Activated CD4-positive, CD25-positive, alpha-beta regulatory T cell treated with anti-CD3 and anti-CD28 coated beads, Interleukin-2, amount 50 U/mL, for 24 hours (primary cell): ENCODE data around the gene THSD1.
"Not testable (repeated sequence)": the region's sequence is repeated elsewhere in the genome, so short reads cannot be mapped to it uniquely, and the experiment has no call there.

Experiments
- ATAC-seq, 2 donors: fragments of 150-1000 bp; cut with Tn5 transposase; one replicate each; pipeline ENCODE4 v1.10.0; 2021; ENCODE audit warnings: mild to moderate bottlenecking in 1 of 2, moderate library complexity in 1 of 2

Gene THSD1

DNA sequence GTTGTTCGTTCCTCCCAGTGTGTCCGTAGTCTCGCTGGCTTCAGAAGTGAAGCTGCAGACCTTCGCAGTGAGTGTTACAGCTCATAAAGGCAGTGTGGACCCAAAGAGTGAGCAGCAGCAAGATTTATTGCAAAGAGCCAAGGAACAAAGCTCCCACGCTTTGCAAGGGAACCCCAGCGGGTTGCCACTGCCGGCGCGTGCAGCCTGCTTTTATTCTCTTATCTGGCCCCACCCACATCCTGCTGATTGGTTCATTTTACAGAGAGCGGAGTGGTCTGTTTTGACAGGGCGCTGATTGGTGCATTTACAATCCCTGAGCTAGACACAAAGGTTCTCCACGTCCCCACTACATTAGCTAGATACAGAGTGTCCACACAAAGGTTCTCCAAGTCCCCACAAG lies 1.5 kb upstream of the THSD1 start:
- ATAC-seq: not testable (repeated sequence)

DNA sequence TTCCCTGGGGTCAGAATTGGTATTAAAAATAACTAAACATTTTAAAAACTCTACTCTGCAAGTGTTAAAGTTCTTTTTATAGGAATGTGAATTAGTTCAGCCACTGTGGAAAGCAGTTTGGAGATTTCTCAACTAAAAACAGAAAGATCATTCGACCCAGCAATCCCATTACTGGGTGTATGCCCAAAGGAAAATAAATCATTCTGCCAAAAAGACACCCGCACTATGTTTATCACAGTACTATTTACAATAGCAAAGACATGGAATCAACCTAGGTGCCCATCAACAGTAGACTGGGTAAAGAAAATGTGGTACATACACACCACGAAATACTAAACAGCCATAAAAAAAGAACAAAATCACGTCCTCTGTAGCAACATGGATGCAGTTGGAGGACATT lies 657 bp upstream of the THSD1 start:
- no peak for ATAC-seq

DNA sequence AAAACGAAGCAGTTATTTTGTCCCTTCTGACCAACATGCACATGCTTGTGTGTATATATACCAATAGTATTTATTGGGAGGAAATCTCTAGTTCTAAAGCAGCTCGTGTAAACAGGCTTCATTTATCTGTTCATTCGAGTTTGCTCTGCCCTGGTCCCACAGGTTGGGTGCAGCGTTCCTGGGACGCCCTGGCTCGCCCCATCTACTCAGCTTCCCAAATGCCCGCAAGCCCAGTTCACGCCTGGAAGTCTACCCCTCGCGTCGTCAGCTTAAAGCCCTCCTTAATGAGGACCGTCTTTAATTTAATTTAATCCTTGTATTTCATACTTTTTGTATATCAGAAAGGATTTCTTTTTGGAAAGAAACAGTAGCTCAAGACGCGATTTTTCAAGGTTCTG lies 604 bp downstream of the THSD1 start:
- no peak for ATAC-seq

DNA sequence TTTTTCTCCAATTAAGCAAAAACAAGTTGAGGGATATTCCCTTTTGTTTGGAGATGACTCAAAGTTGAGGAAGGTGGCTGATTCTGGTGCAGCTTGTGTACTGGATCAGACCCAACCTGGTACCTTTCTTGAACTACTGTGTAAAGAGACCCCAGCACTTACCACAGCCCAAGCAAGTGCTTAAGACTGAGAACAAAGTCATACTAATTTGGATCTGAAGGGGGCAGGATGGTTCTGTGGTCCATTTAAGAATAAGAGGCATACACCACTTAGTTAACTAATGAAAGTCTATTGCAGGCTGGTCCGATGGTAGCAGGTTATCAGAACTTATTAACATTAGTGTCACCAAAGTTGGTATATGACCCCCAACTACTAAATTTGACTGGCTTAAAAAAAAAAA lies 6.3 kb downstream of the THSD1 start:
- ATAC-seq: no peak

DNA sequence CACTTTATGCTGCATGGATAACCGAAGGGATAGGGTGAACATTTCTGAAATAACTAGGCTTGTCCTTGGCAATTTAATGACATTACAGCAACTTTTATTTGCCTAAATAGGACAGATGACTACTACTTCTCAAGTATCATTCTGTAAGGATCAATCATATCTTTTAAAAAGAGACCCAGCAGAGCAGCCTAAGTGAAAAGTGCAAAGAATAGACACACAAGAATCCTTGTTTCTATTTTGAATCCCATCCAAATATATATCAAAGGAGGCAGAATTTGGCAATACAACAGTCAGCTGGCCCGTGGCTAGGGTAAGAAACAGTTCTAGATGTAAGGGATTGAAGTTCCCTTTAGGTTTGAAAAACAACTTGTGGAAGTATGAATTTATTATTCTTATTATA lies 6.9 kb downstream of the THSD1 start:
- no peak for ATAC-seq

DNA sequence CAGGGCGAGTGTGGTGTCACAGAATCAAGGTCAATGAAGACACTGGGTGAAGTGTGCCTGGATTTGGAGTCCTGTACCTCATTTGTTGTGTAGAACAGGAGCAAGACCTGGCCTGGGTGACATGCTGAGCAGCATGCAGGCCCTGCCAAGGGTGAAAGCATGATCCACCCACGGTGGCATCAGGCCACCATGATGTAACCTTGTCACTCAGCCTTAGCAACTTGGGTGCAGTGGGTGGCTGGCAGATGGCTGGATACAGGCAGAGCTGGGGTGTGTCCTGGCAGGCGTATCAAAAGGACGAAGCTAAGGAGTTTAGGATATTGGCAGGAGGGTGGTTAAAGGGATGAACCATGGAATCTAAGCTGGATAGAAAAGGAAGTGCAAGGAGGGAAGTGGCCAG lies 10.3 kb downstream of the THSD1 start:
- ATAC-seq: no peak

DNA sequence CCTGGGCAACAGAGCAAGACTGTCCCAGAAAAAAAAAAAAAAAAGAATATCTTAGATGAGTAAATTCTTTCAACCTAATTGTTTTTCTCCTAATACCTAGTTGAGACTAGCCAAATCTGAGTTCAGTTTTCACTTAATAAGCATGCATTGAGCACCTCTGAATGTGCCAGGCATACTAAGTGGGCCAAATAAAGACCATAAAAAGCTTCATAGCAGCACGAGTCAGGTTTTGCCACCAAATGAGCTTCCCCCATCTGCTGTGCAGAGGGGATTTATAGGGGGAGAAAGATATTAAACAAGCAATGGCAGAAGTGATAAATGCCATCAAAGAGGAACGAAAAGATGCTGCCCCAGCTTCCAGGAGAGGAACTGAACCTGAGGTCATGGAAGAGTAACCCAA lies 11.4 kb downstream of the THSD1 start:
- no peak for ATAC-seq

DNA sequence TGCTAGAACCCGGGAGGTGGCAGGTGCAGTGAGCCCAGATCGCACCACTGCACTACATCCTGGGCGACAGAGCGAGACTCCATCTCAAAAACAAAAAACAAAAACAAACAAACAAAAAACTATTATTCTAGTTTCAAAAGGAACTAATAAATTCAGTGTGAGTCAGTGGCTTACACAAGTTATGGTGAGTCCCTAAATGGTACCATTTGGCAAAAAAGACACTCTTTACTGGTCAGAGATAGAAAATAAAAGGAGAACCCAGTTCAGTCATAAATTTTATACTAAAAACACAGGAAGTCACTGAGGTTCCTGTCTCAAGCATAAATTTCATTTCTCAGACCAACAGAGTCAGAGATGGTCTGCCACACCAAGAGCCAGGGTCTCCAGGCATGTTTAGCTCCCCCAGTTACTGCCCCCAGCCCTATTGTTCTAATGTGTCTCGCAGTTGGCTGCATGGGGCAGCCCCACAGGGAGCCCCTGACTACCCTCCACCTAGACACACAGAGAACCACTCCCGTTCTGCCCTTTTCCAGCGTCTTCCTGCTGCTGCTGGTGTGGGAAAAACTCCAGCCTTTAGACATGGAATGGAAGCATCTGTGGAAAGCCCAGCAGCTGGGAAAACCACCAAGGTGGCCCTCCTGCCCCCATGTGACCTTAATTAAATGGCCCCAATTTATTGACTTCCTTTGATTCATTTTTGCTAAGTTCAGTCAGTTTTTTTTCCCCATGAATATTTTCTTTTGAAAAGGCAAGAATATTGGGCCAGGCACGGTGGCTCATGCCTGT lies 12.2 kb downstream of the THSD1 start:
- ATAC-seq: no peak

DNA sequence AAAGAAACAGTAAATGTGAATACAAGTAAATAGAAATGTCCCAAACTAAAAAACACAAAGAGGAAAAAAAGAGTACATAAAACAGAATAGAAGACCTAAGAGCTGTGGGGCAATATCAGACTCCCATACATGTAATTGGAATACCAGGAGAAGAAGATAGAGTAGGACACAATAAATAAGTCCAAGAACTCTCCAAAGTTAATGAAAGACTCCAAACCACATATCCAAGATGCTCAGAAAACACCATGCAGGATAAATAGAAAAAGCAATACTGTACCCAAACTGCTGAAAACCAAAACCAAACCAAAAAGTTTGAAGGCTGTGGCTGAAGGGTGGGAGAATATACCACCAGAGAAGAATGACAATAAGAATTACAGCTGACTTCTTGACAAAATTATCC lies 18.3 kb downstream of the THSD1 start:
- no peak for ATAC-seq

DNA sequence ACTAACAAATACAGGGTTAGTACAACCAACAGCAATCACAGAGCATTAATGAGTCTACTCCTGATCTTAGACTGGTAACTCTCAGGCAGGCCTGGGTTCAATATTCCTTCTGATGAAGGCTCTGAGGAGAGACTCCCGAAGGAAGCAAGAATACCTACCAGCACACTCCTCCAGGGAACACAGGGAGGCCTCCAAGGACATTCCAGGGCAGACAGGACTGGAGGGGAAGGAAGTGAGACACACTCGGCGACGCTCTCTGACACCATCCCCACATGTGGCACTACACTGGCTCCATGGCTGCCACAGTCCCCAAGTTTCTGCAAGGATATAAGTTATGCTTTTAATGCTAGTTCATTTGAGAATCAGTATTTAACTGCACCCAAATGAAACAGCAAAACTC lies 20.1 kb downstream of the THSD1 start:
- ATAC-seq: no peak

DNA sequence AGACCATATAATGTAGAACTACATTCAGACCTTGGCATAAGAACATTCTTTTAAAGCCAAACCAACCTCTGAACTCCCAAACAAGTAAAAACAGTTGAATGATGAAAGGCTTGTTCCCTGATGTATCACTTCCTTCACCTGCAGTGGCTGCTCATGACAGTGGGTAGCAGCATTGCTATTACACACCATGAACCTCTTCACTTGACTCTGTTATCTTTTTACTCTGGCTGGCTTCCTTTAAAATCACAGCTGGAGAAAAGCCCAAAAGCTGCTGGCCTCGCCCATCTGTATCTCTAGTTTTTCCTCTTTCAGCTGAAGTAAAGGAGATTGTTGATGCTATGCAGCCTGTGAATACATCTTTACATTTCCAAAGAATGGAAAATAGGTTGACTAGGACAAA lies 22.6 kb downstream of the THSD1 start:
- no peak for ATAC-seq

DNA sequence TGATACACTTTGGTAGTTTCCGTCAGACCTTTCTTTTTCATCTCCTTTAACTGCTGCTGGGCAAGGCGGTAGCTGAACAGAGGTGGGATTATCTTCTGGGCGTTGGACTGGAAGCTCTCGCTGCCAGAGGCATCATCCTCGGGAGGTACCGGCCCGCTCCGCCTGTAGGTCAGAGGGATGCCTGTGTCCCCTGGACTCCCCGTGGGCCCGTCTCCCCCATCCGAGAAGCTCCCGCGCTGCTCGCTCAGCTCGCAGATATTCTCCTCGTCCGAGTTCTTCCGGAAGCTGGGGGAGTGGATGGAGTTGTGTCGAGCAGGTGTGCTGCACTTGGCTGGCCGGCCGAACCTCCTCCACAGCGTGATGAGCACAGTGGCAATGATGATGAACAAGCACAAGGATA lies 27.7 kb downstream of the THSD1 start:
- no peak for ATAC-seq

DNA sequence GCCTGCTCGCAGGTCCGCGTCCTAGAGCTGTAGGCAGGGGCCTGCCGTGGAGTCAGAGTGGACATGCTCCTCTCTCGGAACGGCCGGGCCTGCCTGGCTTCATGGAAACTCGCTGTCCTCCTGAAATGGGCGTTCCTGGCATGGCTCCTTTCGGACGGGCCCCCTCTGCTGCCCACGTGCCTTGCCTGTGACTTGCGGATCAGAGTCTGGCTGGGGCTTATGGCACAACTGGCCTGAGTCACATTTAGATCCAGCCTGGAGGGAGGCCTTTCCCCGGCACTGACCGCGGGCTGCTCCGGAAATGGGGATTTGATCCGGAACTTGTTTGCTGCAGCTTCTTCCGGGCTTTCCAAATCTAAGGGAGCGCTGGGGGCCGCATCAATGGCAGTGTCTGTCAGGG lies 28.1 kb downstream of the THSD1 start:
- no peak for ATAC-seq

DNA sequence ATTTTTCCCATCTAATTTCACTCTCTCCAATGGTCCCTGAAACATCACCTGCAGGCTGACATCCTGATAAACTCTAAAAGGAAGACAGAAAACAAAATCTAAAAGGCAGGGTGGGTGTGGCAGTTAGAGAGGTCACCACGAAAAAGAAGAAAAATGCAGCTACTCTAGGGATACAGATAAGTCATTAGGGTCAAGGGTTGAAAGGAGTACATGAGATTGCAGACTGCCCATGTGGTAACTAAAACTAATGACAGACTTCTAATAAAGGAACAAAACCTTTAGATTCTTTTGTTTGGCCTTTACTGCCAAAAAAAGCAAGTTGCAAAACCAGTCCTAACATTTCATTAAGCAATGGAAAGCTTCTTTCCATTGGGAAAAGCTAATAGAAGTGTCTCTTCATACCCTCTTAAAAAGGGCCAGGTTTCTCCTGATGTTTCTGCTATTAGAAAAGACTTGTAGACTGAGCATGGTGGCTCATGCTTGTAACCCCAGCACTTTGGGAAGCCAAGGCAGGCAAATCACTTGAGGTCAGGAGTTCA lies 31.0 kb downstream of the THSD1 start:
- ATAC-seq: no peak

DNA sequence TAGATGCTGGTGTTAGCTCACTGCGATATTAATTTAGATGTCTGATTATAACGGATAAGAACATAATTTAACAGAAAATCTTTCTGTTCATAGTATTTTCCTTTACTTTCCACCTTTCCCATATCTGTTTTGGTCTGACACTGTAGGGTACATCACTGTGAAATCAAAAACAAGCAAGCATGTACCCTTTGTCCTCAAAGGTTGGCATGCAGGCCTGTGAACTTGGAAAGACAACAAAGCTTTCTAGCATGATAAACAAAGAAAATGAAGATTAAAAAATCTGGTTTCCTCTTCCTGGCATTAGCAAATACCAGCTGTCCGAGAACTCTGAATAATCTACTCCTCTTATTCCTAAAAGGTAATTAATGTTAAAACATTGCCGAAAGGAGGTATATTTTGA lies 31.6 kb downstream of the THSD1 start:
- no peak for ATAC-seq

DNA sequence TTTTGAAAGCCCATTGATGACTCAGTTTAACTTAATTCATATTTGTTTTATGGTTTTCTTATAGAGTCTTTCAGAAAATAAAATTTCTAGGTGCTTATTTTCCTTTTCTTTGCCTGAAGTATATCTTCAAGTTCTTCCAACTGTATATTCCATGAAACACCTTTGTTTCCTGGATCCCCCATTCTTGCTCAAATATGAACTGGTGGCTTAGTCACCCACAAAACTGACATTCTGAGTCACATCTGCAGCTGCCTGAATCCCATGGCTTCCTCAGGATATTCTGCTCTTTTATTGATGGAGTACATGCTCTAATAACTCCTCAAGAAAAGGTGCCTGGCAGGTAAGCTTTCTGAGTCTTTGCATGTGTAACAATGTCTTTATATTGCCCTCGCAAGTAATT lies 32.7 kb downstream of the THSD1 start:
- ATAC-seq: not testable (repeated sequence)

DNA sequence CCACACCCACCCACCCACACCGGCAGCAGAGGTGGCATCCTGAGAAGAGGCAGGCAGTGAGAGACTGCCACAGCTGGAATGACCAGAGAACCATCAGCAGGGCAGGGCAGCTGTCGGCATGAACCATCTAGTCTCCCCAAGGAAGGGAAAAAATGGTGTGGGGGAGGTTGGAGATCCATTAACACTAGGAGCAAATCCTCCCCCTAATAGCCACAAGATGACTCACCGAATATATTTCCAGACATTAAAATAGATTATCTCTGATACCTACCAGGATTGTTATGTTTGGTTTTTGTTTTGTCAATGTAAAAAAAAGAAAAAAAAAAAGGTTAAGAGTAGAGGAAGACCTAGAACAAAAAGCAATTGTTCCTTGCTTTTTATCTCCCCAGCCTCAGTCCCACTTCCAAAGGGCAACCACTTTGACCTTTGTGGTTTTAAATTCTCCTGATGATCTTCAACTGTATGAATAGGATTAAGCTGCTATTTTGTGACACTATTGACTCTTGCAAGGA lies 34.2 kb downstream of the THSD1 start:
- ATAC-seq: no peak

DNA sequence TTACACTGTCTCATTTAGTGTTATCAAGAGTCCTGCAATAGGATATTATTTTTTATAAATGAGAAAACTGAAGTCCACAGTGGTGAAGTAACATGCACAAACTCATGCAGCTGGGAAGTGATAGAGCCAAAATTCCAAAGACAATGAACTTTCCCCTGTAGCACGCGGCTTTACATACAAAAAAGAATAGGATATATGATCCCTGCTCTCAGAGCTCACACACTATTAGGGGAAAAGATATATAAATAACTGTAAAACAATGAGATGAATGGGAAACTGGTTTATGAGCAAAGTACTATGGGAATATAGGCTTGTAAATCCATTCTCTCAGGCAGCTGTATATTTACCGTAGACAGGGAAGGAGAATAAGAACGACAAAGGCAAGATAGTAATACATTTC lies 39.7 kb downstream of the THSD1 start:
- no peak for ATAC-seq

DNA sequence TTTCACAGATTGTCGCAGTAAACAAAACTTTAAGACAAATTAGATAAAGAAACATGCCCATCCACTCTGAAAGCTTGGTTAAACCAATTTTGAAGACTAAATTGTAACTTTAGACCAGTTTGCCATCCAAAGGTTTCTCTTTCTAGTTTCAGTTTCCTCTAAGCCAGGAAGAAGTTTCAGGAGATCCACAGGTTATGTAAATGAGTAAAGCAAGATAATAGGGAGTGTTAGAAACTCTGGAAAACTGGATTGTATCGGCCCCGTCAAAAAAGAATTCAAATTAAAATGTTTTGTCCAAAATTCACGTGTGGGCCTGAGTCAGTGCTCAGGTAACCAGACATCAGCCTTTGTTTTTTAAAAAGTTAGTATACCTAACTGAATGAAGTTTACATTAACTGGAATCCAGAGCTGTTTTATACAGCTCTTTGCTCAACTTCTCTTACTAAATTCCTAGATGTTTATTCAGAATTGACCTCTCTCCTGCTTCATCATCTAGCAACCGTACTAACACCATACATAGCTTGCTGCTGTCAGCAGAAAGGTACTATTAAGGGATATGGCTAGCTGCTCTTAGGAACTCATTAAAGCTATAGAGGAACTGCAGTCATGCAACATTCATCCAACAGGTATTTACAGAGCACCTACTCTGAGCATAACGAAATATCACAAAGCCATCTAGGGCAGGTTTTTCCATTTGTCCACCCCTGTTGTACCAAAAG lies 43.6 kb downstream of the THSD1 start:
- not testable (repeated sequence) for ATAC-seq

DNA sequence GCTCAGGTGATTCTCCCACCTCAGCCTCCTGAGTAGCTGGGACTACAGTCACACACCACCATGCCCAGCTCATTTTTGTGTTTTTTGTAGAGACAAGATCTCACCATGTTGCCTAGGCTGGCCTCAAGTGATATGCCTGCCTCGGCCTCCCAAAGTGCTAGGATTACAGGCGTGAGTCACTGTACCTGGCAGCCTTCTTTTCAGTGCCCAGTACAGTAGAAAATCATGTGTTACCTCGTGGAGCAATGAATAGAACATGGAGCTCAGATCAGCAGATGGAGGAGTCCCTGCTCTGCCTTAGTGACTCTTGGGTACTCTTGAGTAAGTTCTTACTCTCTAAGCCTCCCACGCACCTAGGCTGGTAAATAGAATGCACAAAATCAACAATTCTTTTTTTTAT lies 44.7 kb downstream of the THSD1 start:
- no peak for ATAC-seq

DNA sequence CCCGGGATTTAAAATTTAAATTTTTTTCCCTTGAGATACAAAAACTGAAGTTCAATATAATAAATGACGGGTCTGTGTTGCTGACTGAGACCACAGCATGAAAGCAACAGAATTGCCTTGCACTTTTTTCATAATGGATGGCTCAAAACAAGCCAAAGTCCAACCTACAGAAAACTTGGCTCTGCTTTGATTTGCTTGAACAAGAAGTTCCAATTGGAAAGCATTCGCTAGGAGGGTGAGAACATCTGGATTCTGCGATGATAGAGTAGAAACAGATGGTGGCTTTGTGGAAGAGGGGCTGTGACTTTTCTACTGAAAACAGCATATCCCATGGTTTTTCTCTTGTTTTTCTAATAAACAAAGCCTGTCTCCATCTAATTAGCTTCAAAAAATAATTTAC lies 46.4 kb downstream of the THSD1 start:
- ATAC-seq: no peak

DNA sequence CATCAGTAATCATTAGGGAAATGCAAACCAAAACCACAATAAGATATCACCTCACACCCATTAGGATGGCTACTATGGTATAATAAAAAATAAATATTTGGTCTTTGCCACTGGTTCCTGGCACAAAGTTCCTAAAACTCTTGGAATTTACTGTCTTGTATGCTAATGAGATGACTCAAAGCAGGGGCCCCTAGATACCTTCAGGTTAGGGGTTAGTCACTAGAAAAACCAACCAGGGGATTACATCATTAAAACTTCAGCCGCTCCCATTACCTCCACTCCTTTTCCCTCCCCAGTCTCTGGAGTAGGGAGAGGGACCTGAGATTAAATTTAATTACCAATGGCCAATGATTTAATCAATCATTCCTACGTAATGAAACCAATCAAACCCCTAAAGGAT lies 49.6 kb downstream of the THSD1 start:
- no peak for ATAC-seq

DNA sequence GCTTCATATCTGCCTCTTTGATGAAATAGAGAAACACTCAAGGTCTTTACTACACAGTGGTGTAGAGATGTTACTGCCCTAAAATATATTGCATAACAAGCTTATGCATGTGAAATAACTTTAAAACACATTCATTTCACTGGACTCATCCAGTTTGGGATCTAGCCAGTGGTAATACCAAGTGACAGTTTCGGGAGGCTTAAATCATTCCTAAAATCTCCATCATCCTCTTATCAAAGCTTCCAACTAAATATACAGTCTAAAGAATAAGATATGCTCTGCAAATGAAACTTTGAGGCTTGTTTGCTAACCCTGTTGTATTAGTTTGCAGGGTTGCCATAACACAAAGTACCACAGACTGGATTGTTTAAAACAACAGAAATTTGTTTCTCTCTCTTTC lies 52.8 kb downstream of the THSD1 start:
- no peak for ATAC-seq
